K562 (cell line): ENCODE results near the gene OSBPL3. TPM values are rescaled to one million over a fixed set of nuclear protein-coding genes. Genes with fewer than 3 reads are reported as not detected.
A peak's percentile ranks its signal among the peaks of the same experiment; 100 is the strongest.

Experiments used
- ATAC-seq: fragments of 200-7000 bp; cut with Tn5 transposase; 3 replicates; pipeline ENCODE4 v1.9.1; 2020; ENCODE audit warnings: moderate library complexity
- BruUV-seq: library from RNA; stranded (reverse); fragments of 400-500 nt; replicated peaks from 2 replicates; lab custom pipeline; 2021; lab: Mats Ljungman, UMichigan
- CTCF ChIA-PET: fragments of 300-600 bp; formaldehyde crosslinking; extraction: SDS; loops from one replicate; lab custom pipeline; 2021; ENCODE audit warnings: low intra/inter-chr PET ratio; lab: Yijun Ruan, JAX
- POLR2A ChIA-PET: fragments of 300-600, 350-650 bp; sonication (Branson Sonifier 250); formaldehyde crosslinking; extraction: SDS; loops from one replicate; lab custom pipeline; 2021; ENCODE audit warnings: antibody characterized with exemption, inconsistent platforms; lab: Yijun Ruan, JAX
- DNase-seq, 4 experiments: peaks; one replicate each; pipeline versions ENCODE4 v3.0.0 to v3.0.0-alpha.2; 2011 to 2018; ENCODE audit warnings: low spot score in 3 of 4, mixed read lengths in 3 of 4; ENCODE audit errors: extremely low read depth in 1 of 4
- FAIRE-seq: peaks from 2 replicates; lab custom pipeline; 2011; peaks lifted over from hg19 to GRCh38; lab: Jason Lieb, UNC
- H2AFZ ChIP-seq: 2 replicates; pipeline ENCODE4 v1.6.0; 2011; ENCODE audit warnings: low read depth, low read length, control low read depth, inconsistent platforms
- H3K27ac ChIP-seq: fragments of 200-600 bp; 3 replicates; pipeline ENCODE4 v1.8.0; 2011; ENCODE audit warnings: low read depth, mild to moderate bottlenecking, control low read depth, inconsistent platforms, low read length, moderate library complexity, mixed read lengths; ENCODE audit errors: extremely low read depth
- H3K27me3 ChIP-seq, 2 experiments: fragments of 300-600 bp in 1 of 2; 2 replicates in 1 of 2; 3 replicates in 1 of 2; pipeline versions ENCODE4 v1.6.0 to v1.8.0; 2011; ENCODE audit warnings: inconsistent platforms in 2 of 2, low read length in 2 of 2, mild to moderate bottlenecking in 1 of 2, mixed read lengths in 1 of 2, moderate library complexity in 1 of 2; ENCODE audit not compliant: control insufficient read depth in 2 of 2, insufficient read depth in 2 of 2
- H3K36me3 ChIP-seq: fragments of 300-600 bp; 3 replicates; pipeline ENCODE4 v1.8.0; 2011; ENCODE audit warnings: mild to moderate bottlenecking, low read length, inconsistent platforms; ENCODE audit not compliant: control insufficient read depth, insufficient read depth
- H3K4me1 ChIP-seq, 2 experiments: fragments of 200-600 bp in 1 of 2; replicated peaks in 1 of 2; 2 replicates in 1 of 2; 3 replicates in 1 of 2; pipeline versions ENCODE4 v1.5.1 to v1.8.0; 2011; ENCODE audit warnings: inconsistent platforms in 2 of 2, low read length in 2 of 2, mild to moderate bottlenecking in 1 of 2, mixed read lengths in 1 of 2, moderate library complexity in 1 of 2; ENCODE audit not compliant: control insufficient read depth in 2 of 2, insufficient read depth in 2 of 2
- H3K4me2 ChIP-seq: 2 replicates; pipeline ENCODE4 v1.6.1; 2011; ENCODE audit warnings: low read length, control low read depth, inconsistent platforms, mixed read lengths; ENCODE audit not compliant: insufficient read depth
- H3K4me3 ChIP-seq: fragments of 200-600 bp; sonication (generic), shearing (Covaris generic); 2 replicates; pipeline ENCODE4 v1.5.1; 2016; ENCODE audit warnings: control low read depth, inconsistent platforms
- H3K79me2 ChIP-seq: fragments of 200-600 bp; 3 replicates; pipeline ENCODE4 v1.8.0; 2011; ENCODE audit warnings: low read length, inconsistent platforms; ENCODE audit not compliant: control insufficient read depth, insufficient read depth
- H3K9ac ChIP-seq, 2 experiments: 2 replicates each; pipeline versions ENCODE4 v1.6.0 to v1.6.1; 2011; ENCODE audit warnings: low read depth in 2 of 2, low read length in 2 of 2, control low read depth in 1 of 2, inconsistent platforms in 1 of 2, mild to moderate bottlenecking in 1 of 2, mixed read lengths in 1 of 2; ENCODE audit not compliant: insufficient read depth in 1 of 2
- H3K9me1 ChIP-seq: one replicate; pipeline ENCODE4 v1.6.0; 2011; ENCODE audit warnings: inconsistent platforms, mild to moderate bottlenecking, low read length, moderate library complexity; ENCODE audit not compliant: control insufficient read depth, insufficient read depth
- H3K9me3 ChIP-seq: replicated peaks from 2 replicates; pipeline ENCODE4 v1.5.1; 2011; ENCODE audit warnings: low read depth, low read length, inconsistent platforms; ENCODE audit not compliant: control insufficient read depth, insufficient read depth
- H4K20me1 ChIP-seq: replicated peaks from 2 replicates; pipeline ENCODE4 v1.6.1; 2011; ENCODE audit warnings: low read length, inconsistent platforms, mixed read lengths; ENCODE audit not compliant: control insufficient read depth, insufficient read depth
- CBFA2T2 ChIP-seq: fragments of 450-650 bp; conservative IDR thresholded peaks from 2 replicates; pipeline ENCODE4 v1.6.1; 2017; ENCODE audit warnings: mild to moderate bottlenecking
- CTBP1 ChIP-seq: fragments of 450-650 bp; IDR thresholded peaks from 2 replicates; pipeline ENCODE4 v1.6.1; 2016; ENCODE audit warnings: borderline replicate concordance
- GTF2A2 ChIP-seq: IDR thresholded peaks from 2 replicates; pipeline ENCODE4 v1.6.1; 2016; ENCODE audit warnings: mild to moderate bottlenecking, missing genetic modification characterization, missing compliant biosample characterization
- HDAC1 ChIP-seq, 2 experiments: fragments of 450-650 bp; IDR thresholded peaks; 2 replicates each; pipeline ENCODE4 v1.6.1; 2016 to 2017; ENCODE audit warnings: inconsistent platforms in 1 of 2, mild to moderate bottlenecking in 1 of 2, moderate library complexity in 1 of 2
- TAF1 ChIP-seq: IDR thresholded peaks from 2 replicates; pipeline ENCODE4 v1.6.1; 2011; ENCODE audit warnings: mild to moderate bottlenecking, low read length, moderate library complexity; ENCODE audit not compliant: insufficient read depth, control insufficient read depth, severe bottlenecking; ENCODE audit errors: extremely low read depth
- TEAD2 ChIP-seq: fragments of 450-650 bp; IDR thresholded peaks from 2 replicates; pipeline ENCODE4 v1.6.1; 2016; ENCODE audit warnings: missing genetic modification characterization, control low read depth, missing compliant biosample characterization
- WGBS: fragments of 100-300 bp; shearing (Covaris generic); methylation state at CpG from one replicate; pipeline ENCODE4 v1.1.6; 2016; ENCODE audit warnings: low coverage, mixed read lengths; ENCODE audit not compliant: insufficient coverage; ENCODE audit errors: missing lambda C conversion rate; 5-methylcytosine and 5-hydroxymethylcytosine counted together
- in situ Hi-C: fragments of 300-500 bp; cut with MboI; formaldehyde crosslinking; loops from 4 replicates; pipeline ENCODE4 v1.15.0; 2018; ENCODE audit warnings: inconsistent platforms, mixed read lengths
- intact Hi-C: fragments of 100-400 bp; cut with micrococcal nuclease; formaldehyde crosslinking; loops from 2 replicates; pipeline ENCODE4 v1.14.2; 2022
- polyA plus RNA-seq, 8 experiments: library from polyadenylated mRNA; depleted of rRNA in 4 of 8; stranded (reverse) in 5 of 8; unstranded in 3 of 8; fragments of >200 nt; fragmentation: Nextera tagmentation in 2 of 8; fragmentation: Illumina TruSeq in 1 of 8; extraction: Ambion mirVana in 2 of 8; extraction: Trizol in 1 of 8; gene quantifications; 2 replicates each; pipeline versions ENCODE4 v1.2.1 to v1.2.3, GENCODE V29; 2011 to 2014; ENCODE audit warnings: inconsistent platforms in 1 of 8, missing spikeins in 1 of 8
- total RNA-seq, 7 experiments: library from RNA; depleted of rRNA in 6 of 7; stranded (reverse); fragments of >200 nt in 6 of 7; fragmentation: Illumina TruSeq in 2 of 7; extraction: Trizol in 2 of 7; gene quantifications; 2 replicates each; pipeline versions ENCODE4 v1.2.1 to v1.2.3, GENCODE V29; 2011 to 2021; ENCODE audit warnings: low replicate concordance in 1 of 7
- TF ChIP-seq, protein P1 (sequence below): fragments of 250-450 bp; sonication (Bioruptor Pico); IDR thresholded peaks from 2 replicates; pipeline ENCODE4 v1.6.1; 2021; ENCODE audit warnings: mild to moderate bottlenecking
- TF ChIP-seq, protein P2 (sequence below), 2 experiments: fragments of 450-650 bp; formaldehyde crosslinking in 1 of 2; IDR thresholded peaks; 2 replicates each; pipeline versions ENCODE4 v1.4.0 to v1.6.1; 2014 to 2020; ENCODE audit warnings: mild to moderate bottlenecking in 2 of 2, borderline replicate concordance in 1 of 2, low read depth in 1 of 2
- TF ChIP-seq, protein P3 (sequence below): sonication (generic); formaldehyde crosslinking; IDR thresholded peaks from 2 replicates; pipeline ENCODE4 v1.8.0; 2022; ENCODE audit warnings: missing genetic modification reagents, mild to moderate bottlenecking, moderate library complexity, borderline replicate concordance

OSBPL3 gene
- total and polyA plus RNA-seq, 9 of the 15 experiments (the other 6 are each of a cell fraction or from before 2014, with no cell fraction given): 4.8 to 37.2 (median 26.5) TPM

DNA sequence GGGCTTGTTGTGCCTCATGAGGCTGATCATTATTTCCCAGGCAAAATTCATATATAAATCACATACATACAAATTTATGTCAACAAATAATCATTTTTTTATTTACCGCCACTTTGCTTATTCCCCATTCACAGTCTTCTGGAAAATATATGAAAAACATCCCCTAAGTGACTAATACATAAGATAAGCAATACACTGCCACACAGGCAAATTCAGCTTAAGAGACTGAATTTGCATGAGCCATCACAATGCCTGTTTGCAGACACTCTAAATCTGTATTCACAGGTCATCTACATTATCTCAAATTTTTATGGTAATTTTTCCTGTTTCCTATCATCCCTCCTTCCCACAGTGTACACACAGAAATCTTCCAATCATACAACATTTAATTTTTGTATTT, 13.2 kb downstream of the OSBPL3 start (continued):
- TF ChIP-seq TEAD2 (tag) (no peak), GTF2A2 (tag) (no peak)
- TF ChIP-seq, protein P1, sequence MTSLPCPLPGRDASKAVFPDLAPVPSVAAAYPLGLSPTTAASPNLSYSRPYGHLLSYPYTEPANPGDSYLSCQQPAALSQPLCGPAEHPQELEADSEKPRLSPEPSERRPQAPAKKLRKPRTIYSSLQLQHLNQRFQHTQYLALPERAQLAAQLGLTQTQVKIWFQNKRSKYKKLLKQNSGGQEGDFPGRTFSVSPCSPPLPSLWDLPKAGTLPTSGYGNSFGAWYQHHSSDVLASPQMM (CRISPR knock-in tag): no peak

DNA sequence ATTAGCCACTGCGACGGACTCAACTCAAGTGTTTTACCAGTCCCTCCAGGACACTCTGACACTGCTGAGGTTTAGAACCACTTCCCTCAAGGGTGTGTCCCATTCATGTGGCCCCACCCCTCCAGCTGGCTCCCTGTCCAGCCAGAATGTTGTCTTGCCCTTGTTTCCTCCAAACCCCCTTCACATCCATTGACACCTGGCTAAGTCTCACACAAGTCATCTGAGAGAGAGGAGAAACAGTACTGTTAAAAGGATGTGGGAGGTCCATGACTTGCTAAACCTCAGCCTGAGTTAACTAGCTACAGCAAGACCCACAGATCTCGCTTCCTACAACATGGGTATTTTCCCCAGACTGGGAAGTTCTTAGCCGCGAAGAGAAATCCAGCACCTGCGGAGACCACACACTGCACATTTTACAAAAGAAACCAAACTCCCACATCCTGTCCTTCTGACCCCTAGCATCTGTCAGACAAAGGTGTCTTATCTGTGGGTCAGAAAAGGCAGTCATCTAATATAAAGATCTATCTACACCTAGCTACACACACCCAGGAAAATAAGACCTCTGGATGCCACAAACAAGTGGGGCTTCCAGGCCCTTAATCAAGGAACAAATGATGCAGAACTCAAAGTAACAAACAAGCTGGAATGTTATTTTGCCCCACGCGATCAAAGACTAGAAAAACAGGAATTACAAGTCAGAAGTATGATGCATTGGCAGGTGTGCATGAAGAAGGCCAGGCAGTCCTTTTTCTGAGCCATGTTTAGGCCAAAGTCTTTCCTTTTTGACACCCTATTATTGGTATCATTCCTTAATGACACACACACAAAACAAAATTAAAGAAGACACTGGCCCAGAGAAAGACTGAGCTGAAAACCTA, 13.9 kb downstream of the OSBPL3 start:
- ATAC-seq: peak; percentile 87
- POLR2A ChIA-PET: interaction anchor here (0.8 to 1.2 kb wide), 5 partner anchors 8 to 102 kb away, joined by 3 read pairs; no protein-coding TSS in a partner anchor
- Histone ChIP-seq H3K36me3 (no peaks in the 10 kb centered on the region), H3K9me1 (no peaks in the 10 kb centered on the region), H4K20me1 (peaks cover 15% of the 10 kb centered on the region; the same call in 1 of the 2 replicates), H3K4me3 (no peak overlapping the region), H3K4me2 (peak overlapping the region; percentile 33), H3K27ac (no peak overlapping the region), H3K9ac (no peak overlapping the region), H2AFZ (no peak overlapping the region), H3K9me3 (no peaks in the 10 kb centered on the region), H3K4me1 (peaks cover 13 to 44% of the 10 kb centered on the region in 2 experiments), H3K79me2 (peaks cover 94% of the 10 kb centered on the region), H3K27me3 (no peaks in the 10 kb centered on the region)
- DNase-seq: peak; percentile 17 to 58 (median 34)
- FAIRE-seq: peak; percentile 65
- CTCF ChIA-PET: no interaction called here
- no TSS peak for BruUV-seq
- in situ Hi-C loops (no loop called here), intact Hi-C loops (no loop called here)
- WGBS: 22% methylated on average over 8 of the region's 8 CpGs
- TF ChIP-seq CBFA2T2 (peak; percentile 19), HDAC1 (IDR thresholded peaks at IDR 0.05) (0 out of 4 replicates have a peak, but pooled peaks of 1 of the 2 experiments have one; percentile 28), CTBP1 (peak; percentile 57; the same call in 1 of the 2 replicates), TAF1 (no peak)
- TF ChIP-seq, protein P2, sequence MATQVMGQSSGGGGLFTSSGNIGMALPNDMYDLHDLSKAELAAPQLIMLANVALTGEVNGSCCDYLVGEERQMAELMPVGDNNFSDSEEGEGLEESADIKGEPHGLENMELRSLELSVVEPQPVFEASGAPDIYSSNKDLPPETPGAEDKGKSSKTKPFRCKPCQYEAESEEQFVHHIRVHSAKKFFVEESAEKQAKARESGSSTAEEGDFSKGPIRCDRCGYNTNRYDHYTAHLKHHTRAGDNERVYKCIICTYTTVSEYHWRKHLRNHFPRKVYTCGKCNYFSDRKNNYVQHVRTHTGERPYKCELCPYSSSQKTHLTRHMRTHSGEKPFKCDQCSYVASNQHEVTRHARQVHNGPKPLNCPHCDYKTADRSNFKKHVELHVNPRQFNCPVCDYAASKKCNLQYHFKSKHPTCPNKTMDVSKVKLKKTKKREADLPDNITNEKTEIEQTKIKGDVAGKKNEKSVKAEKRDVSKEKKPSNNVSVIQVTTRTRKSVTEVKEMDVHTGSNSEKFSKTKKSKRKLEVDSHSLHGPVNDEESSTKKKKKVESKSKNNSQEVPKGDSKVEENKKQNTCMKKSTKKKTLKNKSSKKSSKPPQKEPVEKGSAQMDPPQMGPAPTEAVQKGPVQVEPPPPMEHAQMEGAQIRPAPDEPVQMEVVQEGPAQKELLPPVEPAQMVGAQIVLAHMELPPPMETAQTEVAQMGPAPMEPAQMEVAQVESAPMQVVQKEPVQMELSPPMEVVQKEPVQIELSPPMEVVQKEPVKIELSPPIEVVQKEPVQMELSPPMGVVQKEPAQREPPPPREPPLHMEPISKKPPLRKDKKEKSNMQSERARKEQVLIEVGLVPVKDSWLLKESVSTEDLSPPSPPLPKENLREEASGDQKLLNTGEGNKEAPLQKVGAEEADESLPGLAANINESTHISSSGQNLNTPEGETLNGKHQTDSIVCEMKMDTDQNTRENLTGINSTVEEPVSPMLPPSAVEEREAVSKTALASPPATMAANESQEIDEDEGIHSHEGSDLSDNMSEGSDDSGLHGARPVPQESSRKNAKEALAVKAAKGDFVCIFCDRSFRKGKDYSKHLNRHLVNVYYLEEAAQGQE (IDR thresholded peaks at IDR 0.05; ENCODE audit: borderline replicate concordance): peak; percentile 8; the same call in 1 of the 2 replicates
- TF ChIP-seq, protein P2 (CRISPR knock-in tag; IDR thresholded peaks at IDR 0.05; ENCODE audit: low read depth): no peak
- TF ChIP-seq, protein P3, sequence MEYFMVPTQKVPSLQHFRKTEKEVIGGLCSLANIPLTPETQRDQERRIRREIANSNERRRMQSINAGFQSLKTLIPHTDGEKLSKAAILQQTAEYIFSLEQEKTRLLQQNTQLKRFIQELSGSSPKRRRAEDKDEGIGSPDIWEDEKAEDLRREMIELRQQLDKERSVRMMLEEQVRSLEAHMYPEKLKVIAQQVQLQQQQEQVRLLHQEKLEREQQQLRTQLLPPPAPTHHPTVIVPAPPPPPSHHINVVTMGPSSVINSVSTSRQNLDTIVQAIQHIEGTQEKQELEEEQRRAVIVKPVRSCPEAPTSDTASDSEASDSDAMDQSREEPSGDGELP: peak; percentile 87
